Measurements from ENCODE around the gene TNFRSF14.

- TF ChIP-seq, protein P1, sequence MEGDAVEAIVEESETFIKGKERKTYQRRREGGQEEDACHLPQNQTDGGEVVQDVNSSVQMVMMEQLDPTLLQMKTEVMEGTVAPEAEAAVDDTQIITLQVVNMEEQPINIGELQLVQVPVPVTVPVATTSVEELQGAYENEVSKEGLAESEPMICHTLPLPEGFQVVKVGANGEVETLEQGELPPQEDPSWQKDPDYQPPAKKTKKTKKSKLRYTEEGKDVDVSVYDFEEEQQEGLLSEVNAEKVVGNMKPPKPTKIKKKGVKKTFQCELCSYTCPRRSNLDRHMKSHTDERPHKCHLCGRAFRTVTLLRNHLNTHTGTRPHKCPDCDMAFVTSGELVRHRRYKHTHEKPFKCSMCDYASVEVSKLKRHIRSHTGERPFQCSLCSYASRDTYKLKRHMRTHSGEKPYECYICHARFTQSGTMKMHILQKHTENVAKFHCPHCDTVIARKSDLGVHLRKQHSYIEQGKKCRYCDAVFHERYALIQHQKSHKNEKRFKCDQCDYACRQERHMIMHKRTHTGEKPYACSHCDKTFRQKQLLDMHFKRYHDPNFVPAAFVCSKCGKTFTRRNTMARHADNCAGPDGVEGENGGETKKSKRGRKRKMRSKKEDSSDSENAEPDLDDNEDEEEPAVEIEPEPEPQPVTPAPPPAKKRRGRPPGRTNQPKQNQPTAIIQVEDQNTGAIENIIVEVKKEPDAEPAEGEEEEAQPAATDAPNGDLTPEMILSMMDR (IDR thresholded peaks at IDR 0.05; ENCODE audit: insufficient read depth, low read length, poor library complexity, severe bottlenecking), result no peak
- no peak for TF ChIP-seq EZH2phosphoT487 (conservative IDR thresholded peaks at IDR 0.05; ENCODE audit: low read length)
Measured at GRCh38 chr1:2518528-2518927, 37.6 kb upstream of the TNFRSF14 start.
